HFF-Myc (cell line): Measurements from ENCODE around the gene SELENOV.

ENCODE experiments used
- DNase-seq: peaks from one replicate; pipeline ENCODE4 v3.0.0-alpha.2; 2011; ENCODE audit warnings: low read depth; ENCODE audit errors: extremely low read depth
- H3K4me3 ChIP-seq: replicated peaks from 2 replicates; pipeline ENCODE4 v1.5.1; 2011; ENCODE audit warnings: low read depth, mild to moderate bottlenecking, control low read depth, low read length
- CTCF ChIP-seq: IDR thresholded peaks from 2 replicates; pipeline ENCODE4 v1.5.1; 2012; ENCODE audit warnings: mild to moderate bottlenecking, low read depth, low read length, control low read depth; ENCODE audit errors: missing control alignments

Gene SELENOV

DNA sequence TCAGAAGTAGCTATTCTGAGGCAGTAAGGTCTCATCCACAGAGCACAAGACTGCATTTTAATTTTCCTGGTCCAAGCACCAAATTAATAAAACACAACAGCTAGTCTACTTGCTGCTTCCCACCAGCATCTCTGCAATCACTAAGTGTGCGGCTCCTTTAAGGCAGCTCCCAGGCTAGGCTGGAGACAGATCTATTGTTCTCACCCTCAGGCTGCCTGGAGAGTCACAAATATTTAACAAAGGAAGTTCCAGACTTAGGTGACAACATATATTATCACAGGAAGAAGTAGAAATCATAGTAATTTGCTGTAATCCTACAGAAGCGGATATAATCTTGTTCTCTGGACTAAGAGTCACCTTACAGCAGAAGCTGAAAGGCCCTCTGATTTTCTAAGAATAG is 27.3 kb downstream of the SELENOV start:
- DNase-seq, result no peak
- no peak for TF ChIP-seq CTCF
- no peak overlapping the region for H3K4me3 ChIP-seq

GRCh38 chr19:39543477-39543857 is 28.5 kb downstream of the SELENOV start:
- no peak for TF ChIP-seq CTCF
- no peak for DNase-seq
- H3K4me3 ChIP-seq, result no peak overlapping the region

DNA sequence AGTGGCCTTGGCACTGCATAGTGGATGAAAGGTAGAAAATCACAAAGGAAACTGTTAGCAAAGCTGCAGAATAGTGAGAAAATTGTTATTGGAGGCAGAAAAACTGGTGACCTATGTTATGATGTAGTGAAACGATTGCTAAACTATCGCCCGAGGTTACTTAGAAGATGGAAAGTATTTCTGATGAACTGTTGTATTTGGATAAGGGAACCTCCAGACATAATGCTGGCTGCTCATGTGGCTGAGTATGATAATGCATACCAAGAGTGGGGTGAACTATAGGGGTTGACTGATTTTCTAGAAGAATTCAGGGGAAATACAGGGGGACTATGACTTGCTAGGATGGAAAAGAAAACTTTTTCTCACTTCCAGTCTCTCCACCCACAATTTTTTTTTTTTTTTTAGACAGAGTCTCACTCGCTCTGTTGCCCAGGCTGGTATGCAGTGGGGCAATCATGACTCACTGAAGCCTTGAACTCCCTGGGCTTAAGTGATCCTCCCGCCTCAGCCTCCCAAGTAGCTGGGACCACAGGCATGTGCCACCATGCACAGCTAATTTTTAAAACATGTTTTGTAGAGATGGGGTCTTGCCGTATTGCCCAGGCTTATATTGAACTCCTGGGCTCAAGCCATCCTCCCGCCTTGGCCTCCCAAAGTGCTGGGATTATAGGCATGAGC is 29.4 kb downstream of the SELENOV start:
- TF ChIP-seq CTCF, result no peak
- DNase-seq, result no peak
- no peak overlapping the region for H3K4me3 ChIP-seq

- DNase-seq, result no peak
- H3K4me3 ChIP-seq, result no peak overlapping the region
- TF ChIP-seq CTCF, result no peak
These were observed 30.0 kb downstream of the SELENOV start for GRCh38 chr19:39544911-39545310.

DNA sequence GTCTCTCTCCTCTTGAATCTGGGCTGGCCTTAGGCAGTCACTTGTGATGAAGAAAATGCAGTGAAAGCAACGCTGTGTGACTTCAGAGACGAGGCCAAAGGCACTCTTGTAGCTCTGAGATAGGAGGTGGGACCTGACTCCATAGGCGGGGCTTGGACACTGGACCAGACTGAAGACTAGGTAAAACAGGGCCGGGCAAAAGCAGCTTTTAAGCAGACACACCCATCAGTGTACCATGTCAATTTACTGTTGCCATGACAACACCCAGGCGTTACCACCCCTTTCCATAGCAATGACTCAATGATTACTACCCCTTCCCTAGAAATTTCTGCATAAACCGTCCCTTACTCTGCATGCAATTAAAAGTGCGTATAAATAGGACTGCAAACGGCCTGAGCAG is 31.7 kb downstream of the SELENOV start:
- no peak for TF ChIP-seq CTCF
- DNase-seq, result no peak
- H3K4me3 ChIP-seq, result no peak overlapping the region

DNA sequence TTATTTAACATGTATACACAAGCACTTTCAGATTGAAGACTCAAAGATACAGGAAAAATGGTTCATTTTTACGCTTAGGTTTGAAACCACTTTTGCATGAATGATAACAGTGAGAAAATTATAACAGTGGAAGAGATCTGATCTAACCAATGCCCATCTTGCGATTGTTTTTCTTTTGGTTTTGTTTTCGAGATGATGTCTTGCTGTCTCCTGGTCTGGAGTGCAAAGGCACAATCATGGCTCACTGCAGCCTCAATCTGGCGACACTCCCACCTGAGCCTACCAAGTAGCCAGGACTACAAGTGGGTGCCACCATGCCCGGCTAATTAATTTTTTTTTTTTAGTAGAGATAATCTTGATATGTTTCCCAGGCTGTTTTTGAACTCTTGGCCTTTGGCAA is 35.3 kb downstream of the SELENOV start:
- no peak for TF ChIP-seq CTCF
- no peak overlapping the region for H3K4me3 ChIP-seq
- no peak for DNase-seq

DNA sequence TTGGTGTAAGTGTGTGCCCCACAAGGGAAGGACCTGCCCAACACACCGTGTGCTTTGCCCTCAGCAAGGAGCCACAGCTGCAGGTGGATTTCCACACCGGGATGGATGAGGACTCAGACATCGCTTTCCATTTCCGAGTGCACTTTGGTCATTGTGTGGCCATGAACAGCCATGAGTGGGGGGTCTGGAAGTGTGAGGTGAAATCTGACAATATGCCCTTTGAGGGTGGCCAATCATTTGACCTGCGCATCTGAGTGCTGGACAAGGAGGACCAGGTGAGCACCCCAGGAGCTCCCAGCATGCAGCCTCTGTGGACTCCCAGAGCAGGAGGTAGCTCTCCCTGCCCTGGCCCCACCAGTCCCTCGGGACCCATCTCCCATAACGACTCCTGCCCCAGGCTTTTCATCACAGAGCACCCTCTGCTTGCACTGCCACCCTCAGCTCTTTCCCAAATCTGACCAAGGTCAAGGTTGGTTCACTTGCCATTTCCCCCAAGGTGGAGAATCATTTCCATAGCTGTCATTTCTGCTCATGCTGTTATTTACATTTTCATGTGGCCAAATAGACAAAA is 38.2 kb downstream of the SELENOV start:
- TF ChIP-seq CTCF, result no peak
- DNase-seq, result no peak
- H3K4me3 ChIP-seq, result no peak overlapping the region
